NCI-H2171 (cell line): ENCODE results near the gene PTBP1.
"Not testable (repeated sequence)": the region's sequence is repeated elsewhere in the genome, so short reads cannot be mapped to it uniquely, and the experiment has no call there.

ENCODE experiments used
- DNase-seq: peaks from one replicate; lab custom pipeline; 2025; lab: John Stamatoyannopoulos, UW

Gene PTBP1

GRCh38 chr19:810883-811489, 13.7 kb downstream of the PTBP1 start:
- no peak for DNase-seq

- DNase-seq: no peak
These were observed 14.3 kb downstream of the PTBP1 start for GRCh38 chr19:811506-812048.

DNA sequence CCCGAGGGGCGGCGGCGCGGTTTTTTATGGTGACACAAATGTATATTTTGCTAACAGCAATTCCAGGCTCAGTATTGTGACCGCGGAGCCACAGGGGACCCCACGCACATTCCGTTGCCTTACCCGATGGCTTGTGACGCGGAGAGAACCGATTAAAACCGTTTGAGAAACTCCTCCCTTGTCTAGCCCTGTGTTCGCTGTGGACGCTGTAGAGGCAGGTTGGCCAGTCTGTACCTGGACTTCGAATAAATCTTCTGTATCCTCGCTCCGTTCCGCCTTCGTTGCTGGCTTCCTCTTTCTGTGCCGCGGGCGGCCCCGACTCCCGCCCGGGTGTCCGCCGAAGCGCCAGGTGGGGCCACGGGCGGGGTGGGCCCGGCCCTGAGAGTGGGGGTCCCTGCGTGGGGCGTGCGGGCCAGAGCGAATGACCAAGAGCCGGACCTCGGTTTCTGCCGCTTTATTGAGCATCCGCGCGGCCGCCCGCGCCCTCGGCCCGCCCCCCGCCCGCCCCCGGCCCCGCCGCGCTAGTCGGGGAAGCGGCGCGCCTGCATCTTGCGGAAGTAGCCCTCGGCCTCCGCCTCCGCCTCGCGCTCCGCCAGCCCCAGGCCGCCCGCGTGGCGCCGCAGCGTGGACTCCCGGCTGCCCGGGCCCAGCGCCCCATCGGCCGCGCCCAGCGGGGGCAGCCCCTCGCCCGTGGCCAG, 14.9 kb downstream of the PTBP1 start:
- no peak for DNase-seq

DNA sequence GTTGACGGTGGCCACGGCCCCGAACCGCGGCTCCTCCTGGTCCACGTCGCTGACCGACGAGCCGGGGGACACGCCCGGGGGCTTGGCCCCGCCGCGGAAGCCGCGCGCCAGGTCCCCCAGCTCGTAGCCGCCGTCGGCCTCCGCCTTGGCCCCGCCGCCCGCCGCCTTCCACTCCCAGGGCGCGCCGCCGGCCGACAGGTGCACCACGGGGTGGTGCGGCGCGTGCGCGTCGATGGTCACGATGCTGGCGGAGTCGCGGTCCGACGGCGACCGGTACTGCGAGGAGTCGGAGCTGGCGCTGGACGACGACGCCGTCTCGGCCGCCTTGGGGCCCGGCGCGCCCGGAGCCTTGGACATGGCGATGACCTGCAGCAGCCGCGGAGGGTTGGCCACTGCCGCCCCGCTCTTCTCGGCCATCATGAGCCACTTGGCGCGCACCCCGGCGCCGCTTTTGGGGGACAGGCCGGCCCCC, 15.5 kb downstream of the PTBP1 start:
- no peak for DNase-seq

DNA sequence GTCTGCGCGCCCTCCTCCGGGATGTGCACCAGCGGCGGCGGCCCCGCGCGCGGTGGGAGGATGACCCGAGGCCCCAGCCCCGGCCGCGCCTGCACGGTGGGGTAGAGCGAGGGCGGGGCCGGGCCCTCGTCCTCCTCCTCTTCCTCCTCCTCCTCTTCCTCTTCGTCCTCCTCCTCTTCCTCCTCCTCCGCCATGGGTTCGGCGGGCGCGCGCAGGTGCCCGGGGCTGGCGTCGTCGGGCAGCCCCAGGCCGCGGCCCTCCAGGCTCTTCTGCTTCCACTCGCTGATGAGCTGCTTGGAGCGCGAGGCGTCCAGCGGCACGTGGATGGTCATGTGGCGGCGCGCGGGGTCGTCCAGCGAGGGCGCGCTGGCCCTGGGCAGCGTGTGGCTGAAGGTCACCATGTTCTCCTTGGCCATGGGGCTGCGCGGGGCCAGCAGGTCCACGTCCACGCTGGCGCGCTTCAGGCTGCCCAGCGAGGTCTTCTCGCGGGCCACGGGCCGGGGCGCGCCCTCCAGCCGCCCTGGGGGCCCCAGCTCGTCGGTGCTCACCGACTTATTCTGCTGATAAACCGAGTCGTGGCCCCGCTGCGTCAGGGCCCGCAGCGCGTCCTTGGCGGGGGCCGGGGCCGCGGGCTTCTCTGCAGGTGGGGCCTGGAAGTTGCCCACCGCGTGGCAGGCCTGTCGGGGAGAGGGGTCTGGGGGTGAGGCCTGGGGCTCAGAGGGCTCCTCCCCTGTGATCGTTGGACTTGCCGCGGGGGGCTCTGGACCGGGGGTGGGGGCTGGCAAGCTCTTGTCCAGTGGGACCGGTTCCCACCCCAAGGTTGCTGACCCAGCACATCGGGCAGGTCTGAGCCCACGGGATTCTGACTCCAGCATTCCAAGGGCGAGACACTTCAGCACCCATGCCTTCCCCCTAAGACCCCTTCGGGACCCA, 16.2 kb downstream of the PTBP1 start:
- DNase-seq: no peak

- no peak for DNase-seq
These were observed 17.2 kb downstream of the PTBP1 start for GRCh38 chr19:814152-815078.

DNA sequence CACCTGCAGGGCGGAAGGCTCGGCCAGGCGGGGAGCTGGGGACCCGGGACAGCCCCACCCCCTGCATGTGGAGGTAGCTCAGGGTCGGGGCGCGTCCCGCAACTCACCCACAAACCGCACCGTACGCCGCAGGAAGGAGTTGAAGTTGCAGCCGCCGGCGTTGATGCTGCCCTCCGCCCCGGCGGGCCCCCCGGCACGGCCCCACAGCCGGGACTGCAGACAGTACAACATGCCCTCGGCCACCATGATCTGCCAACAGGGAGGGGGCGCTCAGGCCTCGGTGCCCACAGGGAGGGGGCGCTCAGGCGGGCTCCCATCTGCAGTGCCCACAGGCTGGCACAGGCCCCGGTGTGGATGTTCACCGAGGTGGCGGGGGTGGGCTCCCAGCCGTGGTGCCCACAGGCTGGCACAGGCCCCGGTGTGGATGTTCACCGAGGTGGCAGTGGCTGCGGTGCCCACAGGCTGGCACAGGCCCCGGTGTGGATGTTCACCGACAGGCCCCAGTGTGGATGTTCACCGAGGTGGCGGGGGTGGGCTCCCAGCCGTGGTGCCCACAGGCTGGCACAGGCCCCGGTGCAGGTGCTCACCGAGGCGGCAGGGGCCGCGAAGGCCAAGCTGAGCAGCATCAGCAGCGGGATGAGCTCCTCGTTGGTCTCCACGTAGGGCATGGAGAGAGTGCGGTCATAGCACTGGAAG, 18.0 kb downstream of the PTBP1 start:
- no peak for DNase-seq

- DNase-seq: no peak
These were observed 18.7 kb downstream of the PTBP1 start for GRCh38 chr19:815775-816499.

- no peak for DNase-seq
These were observed 19.2 kb downstream of the PTBP1 start for GRCh38 chr19:816500-816857.

GRCh38 chr19:820212-820611, 23.0 kb downstream of the PTBP1 start:
- DNase-seq: not testable (repeated sequence)

- no peak for DNase-seq
These were observed 24.1 kb downstream of the PTBP1 start for GRCh38 chr19:821231-821824.

DNA sequence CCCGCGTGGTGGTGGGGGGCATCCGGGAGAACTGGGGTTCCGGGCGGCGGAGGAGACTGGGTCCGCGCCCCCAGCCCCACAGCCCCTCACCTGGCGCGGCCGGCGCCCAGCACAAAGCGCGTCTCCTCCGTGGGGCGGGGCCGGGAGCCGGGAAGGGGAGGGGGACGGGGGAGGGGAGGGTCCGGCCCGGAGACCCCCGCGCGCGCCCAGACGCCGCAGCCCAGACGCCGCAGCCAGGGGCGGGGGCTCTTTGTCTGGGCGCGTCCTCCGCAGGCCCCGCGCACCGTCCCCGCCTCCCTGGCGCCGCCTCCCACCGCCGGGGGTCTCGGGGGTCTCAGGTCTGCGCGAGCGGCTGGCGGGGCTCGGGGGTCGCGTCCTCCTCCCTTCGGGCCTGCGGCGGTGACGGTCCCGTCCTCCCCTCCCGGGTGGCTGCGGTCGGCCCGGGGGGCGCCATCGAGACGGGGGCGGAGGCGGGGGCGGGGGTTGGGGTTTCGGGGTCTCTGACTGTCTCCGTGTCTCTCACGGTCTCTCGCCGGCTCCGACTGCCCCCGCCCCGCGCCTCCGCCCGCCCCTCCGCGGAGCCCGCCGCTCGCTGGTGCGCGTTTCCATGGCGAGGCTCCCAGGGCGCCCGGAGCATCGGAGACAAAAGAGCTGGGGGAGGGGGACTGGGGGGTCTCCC, 24.7 kb downstream of the PTBP1 start, which contains the start of gene PLPPR3:
Gene PLPPR3, minus strand, starts transcription at position 131 of the 679 bp plus-strand sequence. CDS start 396 bp downstream, outside the sequence.
- DNase-seq: no peak

DNA sequence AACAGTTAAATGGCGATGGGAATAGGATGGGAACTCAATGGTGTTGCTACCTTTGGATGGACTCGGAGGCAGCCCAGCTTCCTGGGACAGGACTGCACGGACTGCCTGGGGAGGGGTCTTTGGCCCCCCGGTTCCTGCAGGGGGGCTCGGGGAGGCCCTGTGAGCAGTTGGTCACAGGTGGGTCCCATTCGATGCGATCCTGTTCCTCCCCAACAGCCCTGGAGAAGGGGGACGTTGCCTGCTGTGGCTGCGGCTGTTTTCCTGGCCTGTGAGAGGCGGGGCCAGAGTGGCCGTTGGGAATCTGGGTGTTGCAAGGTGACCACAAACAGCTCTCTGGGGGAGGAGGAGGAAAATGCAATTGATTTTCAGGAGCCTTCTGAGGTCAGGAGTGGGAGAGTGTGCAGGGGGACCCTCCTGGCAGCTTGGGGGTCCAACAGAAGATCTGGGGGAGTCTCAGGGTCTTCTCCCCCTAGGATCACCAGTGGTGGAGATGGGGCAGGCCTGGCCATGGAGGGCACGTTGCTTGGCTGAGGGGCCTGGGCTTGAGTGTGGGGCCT, 26.4 kb downstream of the PTBP1 start:
- DNase-seq: no peak

- no peak for DNase-seq
These were observed 27.6 kb downstream of the PTBP1 start for GRCh38 chr19:824885-825284.

- DNase-seq: no peak
These were observed 28.8 kb downstream of the PTBP1 start for GRCh38 chr19:825897-826644.

DNA sequence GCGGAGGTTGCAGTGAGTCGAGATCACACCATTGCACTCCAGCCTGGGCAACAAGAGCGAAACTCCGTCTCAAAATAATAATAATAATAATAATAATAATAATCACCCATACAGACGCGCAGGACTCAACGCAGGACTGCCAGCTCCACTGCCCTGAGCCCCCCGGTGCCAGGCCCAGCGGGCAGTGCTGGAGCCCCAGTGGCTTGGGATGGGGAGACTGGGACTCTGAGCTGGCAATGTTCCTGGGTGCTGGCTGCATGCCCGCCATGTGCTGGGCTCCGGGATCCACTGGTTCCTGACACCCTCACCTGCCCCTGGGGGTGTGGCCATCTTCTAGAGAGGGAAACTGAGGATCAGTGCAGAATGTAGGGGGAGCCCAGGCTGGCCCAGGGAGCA, 30.1 kb downstream of the PTBP1 start:
- DNase-seq: no peak

GRCh38 chr19:827710-828321, 30.6 kb downstream of the PTBP1 start, which contains the start of gene AZU1:
TSS of gene AZU1 (plus strand) at chr19:827837. CDS start at chr19:827847, 10 bp downstream.
- DNase-seq: no peak
